Stimulated activated CD8-positive, alpha-beta memory T cell treated with anti-CD3 and anti-CD28 coated beads, Interleukin-7, amount 100 ng/mL, for 48 hours (primary cell): ENCODE results near the gene ARID5B.

Experiments
- DNase-seq, 2 donors: peaks; one replicate each; pipeline ENCODE4 v3.0.0-alpha.2; 2020; ENCODE audit warnings: low read depth in 1 of 2; ENCODE audit errors: extremely low read depth in 1 of 2

ARID5B gene

GRCh38 chr10:62069452-62070178 lies 168.1 kb downstream of the ARID5B start:
- no peak for DNase-seq

GRCh38 chr10:62071846-62072281 lies 170.4 kb downstream of the ARID5B start:
- peak in 1 of 2 donors; percentile 57 for DNase-seq

- no peak for DNase-seq
Observed at GRCh38 chr10:62072901-62073300, 171.4 kb downstream of the ARID5B start.

- DNase-seq: no peak
Observed at GRCh38 chr10:62073429-62073828, 171.9 kb downstream of the ARID5B start.

GRCh38 chr10:62075414-62075813 lies 173.9 kb downstream of the ARID5B start:
- DNase-seq: no peak

- DNase-seq: no peak
Observed at GRCh38 chr10:62075912-62076311, 174.4 kb downstream of the ARID5B start.

GRCh38 chr10:62076891-62077290 lies 175.4 kb downstream of the ARID5B start:
- no peak for DNase-seq

- DNase-seq: no peak
Observed at GRCh38 chr10:62077330-62078015, 176.0 kb downstream of the ARID5B start.

- DNase-seq: no peak
Observed at GRCh38 chr10:62079885-62080559, 178.5 kb downstream of the ARID5B start.

GRCh38 chr10:62080905-62081304 lies 179.4 kb downstream of the ARID5B start:
- DNase-seq: no peak

- no peak for DNase-seq
Observed at GRCh38 chr10:62081341-62082270, 180.1 kb downstream of the ARID5B start.

GRCh38 chr10:62082271-62082656 lies 180.8 kb downstream of the ARID5B start:
- DNase-seq: no peak

- no peak for DNase-seq
Observed at GRCh38 chr10:62082729-62083411, 181.4 kb downstream of the ARID5B start.

- DNase-seq: no peak
Observed at GRCh38 chr10:62083412-62084267, 182.1 kb downstream of the ARID5B start.

GRCh38 chr10:62084451-62084850 lies 183.0 kb downstream of the ARID5B start:
- DNase-seq: no peak

- DNase-seq: no peak
Observed at GRCh38 chr10:62085404-62085803, 183.9 kb downstream of the ARID5B start.

GRCh38 chr10:62085821-62086220 lies 184.3 kb downstream of the ARID5B start:
- DNase-seq: no peak

- no peak for DNase-seq
Observed at GRCh38 chr10:62087329-62087728, 185.8 kb downstream of the ARID5B start.

- DNase-seq: no peak
Observed at GRCh38 chr10:62088786-62089185, 187.3 kb downstream of the ARID5B start.
